Measurements from ENCODE around the gene ASPRV1.

ASPRV1 gene

DNA sequence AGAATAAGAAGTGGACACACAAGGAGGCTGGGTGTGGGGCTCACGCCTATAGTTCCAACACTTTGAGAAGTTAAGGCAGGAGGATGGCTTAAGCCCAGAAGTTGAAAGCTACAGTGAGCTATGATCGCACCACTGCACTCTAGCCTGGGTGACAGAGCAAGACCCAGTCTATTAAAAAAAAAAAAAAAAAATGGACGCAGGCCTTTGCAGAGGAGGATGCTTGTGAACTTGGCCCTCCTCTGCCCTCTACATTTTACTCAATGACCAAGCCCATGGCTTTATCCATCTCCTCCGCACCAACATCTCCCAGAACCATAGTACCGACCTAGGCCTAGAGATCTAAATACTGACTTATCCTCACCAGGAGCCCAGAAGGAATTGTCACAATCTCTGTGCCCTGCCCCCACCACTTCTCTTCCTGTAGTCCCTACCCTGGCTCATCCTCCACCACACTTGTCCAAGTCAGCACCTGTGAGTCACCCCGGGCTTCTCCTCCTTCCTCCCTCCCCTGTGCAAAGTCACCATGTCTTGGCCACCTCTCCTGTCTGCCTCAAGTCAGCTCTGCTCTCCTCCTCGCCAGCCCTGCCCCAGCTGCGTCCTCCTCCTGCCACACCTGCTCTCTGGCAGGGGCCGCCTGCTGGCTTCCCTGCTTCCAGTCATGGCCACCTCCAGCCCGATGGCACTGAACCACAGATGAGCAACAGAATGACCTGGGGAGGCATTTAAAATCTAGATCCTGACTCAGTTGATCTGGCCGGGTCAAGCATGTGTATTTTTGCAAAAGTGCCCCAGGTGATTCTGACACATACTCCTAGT, 35.8 kb upstream of the ASPRV1 start:
- DNase-seq (ENCODE audit: low read depth in 2 of 2): peak in 1 of 2 donors; percentile 62
- TF ChIP-seq CTCF (IDR thresholded peaks at IDR 0.05; ENCODE audit: low read depth, low read length): no peak

DNA sequence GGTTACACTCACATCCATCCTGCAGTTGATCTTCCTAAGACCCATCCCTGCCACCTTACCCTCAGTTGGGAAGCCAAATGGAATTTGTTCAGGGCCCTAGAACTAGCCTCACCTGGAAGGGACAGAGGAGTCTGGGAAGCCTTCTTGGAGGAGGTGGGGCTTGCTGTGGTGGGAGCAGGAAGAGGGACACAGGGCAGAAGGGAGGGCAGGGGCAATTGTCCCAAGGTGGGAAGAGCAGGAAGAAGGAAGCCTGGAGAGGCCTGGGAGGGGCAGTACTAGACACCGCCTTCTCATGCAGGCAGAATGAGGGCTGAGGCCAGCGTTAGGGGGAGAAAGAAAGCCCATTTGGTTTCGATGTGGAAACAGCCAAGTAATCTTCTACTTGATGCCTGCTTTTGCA, 34.1 kb upstream of the ASPRV1 start:
- no peak for DNase-seq (ENCODE audit: low read depth in 2 of 2)
- TF ChIP-seq CTCF (IDR thresholded peaks at IDR 0.05; ENCODE audit: low read depth, low read length): no peak
- no peak overlapping the region for H3K4me3 ChIP-seq (replicated peaks in 1 of 2; ENCODE audit: low read depth in 2 of 2, low read length in 2 of 2)

More for the DNA sequence above, 35.8 kb upstream of the ASPRV1 start:
- no peak overlapping the region for H3K4me3 ChIP-seq (replicated peaks in 1 of 2; ENCODE audit: low read depth in 2 of 2, low read length in 2 of 2)

DNA sequence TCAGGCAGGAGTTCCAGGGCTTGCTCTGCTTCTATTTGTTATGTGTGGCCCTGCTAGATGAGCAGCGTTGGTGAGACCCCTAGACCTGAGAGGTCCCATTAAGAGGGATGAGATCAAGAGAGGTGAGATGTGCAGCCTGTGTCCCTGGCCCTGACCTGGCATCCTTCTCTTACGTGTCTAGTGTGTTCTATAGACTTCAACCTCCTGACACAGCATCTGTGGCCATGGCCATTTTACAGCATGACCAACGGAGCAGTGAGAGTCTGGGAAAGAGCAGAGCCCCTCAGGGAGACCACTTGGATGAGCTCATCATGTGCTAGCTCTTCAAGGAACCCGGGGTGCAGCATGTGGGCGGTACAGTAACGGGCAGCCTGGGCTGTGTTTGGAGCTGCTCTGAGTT, 32.7 kb upstream of the ASPRV1 start:
- TF ChIP-seq CTCF (IDR thresholded peaks at IDR 0.05; ENCODE audit: low read depth, low read length): no peak
- DNase-seq (ENCODE audit: low read depth in 2 of 2): no peak
- H3K4me3 ChIP-seq (replicated peaks in 1 of 2; ENCODE audit: low read depth in 2 of 2, low read length in 2 of 2): no peak overlapping the region

DNA sequence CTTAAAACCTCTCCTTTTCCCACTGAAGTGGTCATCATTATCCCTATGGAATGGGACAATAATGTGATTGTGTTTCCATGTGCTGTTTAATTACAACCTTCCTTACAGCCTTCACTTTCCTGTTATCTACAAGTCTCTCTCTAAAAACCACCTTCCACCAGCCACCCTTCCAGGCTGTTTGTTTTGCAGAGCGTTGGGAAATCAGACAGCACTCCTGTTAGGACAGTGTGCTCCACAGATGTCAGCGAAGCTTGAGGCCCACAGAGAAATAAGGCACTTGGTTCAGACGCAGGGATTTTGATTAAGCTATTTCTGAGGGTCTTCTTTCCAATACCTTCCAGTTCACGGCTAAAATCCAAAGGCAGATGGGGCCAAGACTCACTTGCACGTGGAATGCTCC, 32.3 kb upstream of the ASPRV1 start:
- no peak for DNase-seq (ENCODE audit: low read depth in 2 of 2)

GRCh38 chr2:69993048-69993565, 31.7 kb upstream of the ASPRV1 start:
- TF ChIP-seq CTCF (IDR thresholded peaks at IDR 0.05; ENCODE audit: low read depth, low read length): no peak
- no peak for DNase-seq (ENCODE audit: low read depth in 2 of 2)

More for the DNA sequence above, 32.3 kb upstream of the ASPRV1 start:
- no peak overlapping the region for H3K4me3 ChIP-seq (replicated peaks in 1 of 2; ENCODE audit: low read depth in 2 of 2, low read length in 2 of 2)
- no peak for TF ChIP-seq CTCF (IDR thresholded peaks at IDR 0.05; ENCODE audit: low read depth, low read length)

GRCh38 chr2:69992310-69993047, 31.0 kb upstream of the ASPRV1 start:
- no peak for TF ChIP-seq CTCF (IDR thresholded peaks at IDR 0.05; ENCODE audit: low read depth, low read length)
- no peak overlapping the region for H3K4me3 ChIP-seq (replicated peaks in 1 of 2; ENCODE audit: low read depth in 2 of 2, low read length in 2 of 2)
- DNase-seq (ENCODE audit: low read depth in 2 of 2): no peak

More at GRCh38 chr2:69993048-69993565, 31.7 kb upstream of the ASPRV1 start:
- H3K4me3 ChIP-seq (replicated peaks in 1 of 2; ENCODE audit: low read depth in 2 of 2, low read length in 2 of 2): no peak overlapping the region

Data from cardiac fibroblast (primary cell).